CD4-positive, CD25-positive, alpha-beta regulatory T cell (primary cell): ENCODE results near the gene CDC40. TPM values are rescaled to one million over a fixed set of nuclear protein-coding genes. Genes with fewer than 3 reads are reported as not detected.

Experiments
- ATAC-seq, 2 donors: fragments of 150-1000 bp; cut with Tn5 transposase; one replicate each; pipeline ENCODE4 v1.10.0; 2021; ENCODE audit warnings: low read depth in 2 of 2, moderate number of reproducible peaks in 2 of 2, moderate library complexity in 1 of 2
- DNase-seq, 3 donors: peaks; one replicate each; pipeline versions ENCODE4 v3.0.0 to v3.0.0-alpha.2; 2012 to 2022; ENCODE audit warnings: mixed read lengths in 1 of 3
- H3K27ac ChIP-seq: one replicate; pipeline ENCODE4 v1.7.0; 2013; ENCODE audit warnings: mild to moderate bottlenecking, low read length; ENCODE audit not compliant: insufficient read depth, poor library complexity, severe bottlenecking
- H3K27me3 ChIP-seq: one replicate; pipeline ENCODE4 v1.7.0; 2013; ENCODE audit warnings: low read length; ENCODE audit not compliant: control insufficient read depth, insufficient read depth
- H3K36me3 ChIP-seq: one replicate; pipeline ENCODE4 v1.7.0; 2013; ENCODE audit warnings: mild to moderate bottlenecking, low read length, moderate library complexity; ENCODE audit not compliant: control insufficient read depth, insufficient read depth
- H3K4me1 ChIP-seq: 2 replicates; pipeline ENCODE4 v1.7.0; 2013; ENCODE audit warnings: mild to moderate bottlenecking, low read length; ENCODE audit not compliant: insufficient read depth, control insufficient read depth, poor library complexity, severe bottlenecking
- H3K4me3 ChIP-seq: one replicate; pipeline ENCODE4 v1.7.0; 2013; ENCODE audit warnings: low read depth, mild to moderate bottlenecking, low read length, moderate library complexity
- H3K9me3 ChIP-seq, 2 experiments: 1 replicate in 1 of 2; 2 replicates in 1 of 2; pipeline ENCODE4 v1.7.0; 2013; ENCODE audit warnings: low read length in 2 of 2, mild to moderate bottlenecking in 1 of 2, moderate library complexity in 1 of 2; ENCODE audit not compliant: control insufficient read depth in 2 of 2
- H3K27ac Mint-ChIP-seq, 3 donors: one replicate each; pipeline ENCODE4 v1.8.0; 2020 to 2022; ENCODE audit warnings: mild to moderate bottlenecking in 3 of 3, mixed read lengths in 3 of 3, moderate library complexity in 2 of 3
- H3K27me3 Mint-ChIP-seq: one replicate; pipeline ENCODE4 v1.8.0; 2022; ENCODE audit warnings: mild to moderate bottlenecking, mixed read lengths
- H3K36me3 Mint-ChIP-seq: one replicate; pipeline ENCODE4 v1.8.0; 2020; ENCODE audit warnings: mixed read lengths
- H3K4me1 Mint-ChIP-seq, 4 donors: one replicate each; pipeline ENCODE4 v1.8.0; 2020 to 2022; ENCODE audit warnings: mixed read lengths in 4 of 4, mild to moderate bottlenecking in 1 of 4
- H3K4me3 Mint-ChIP-seq, 4 donors: one replicate each; pipeline ENCODE4 v1.8.0; 2020 to 2022; ENCODE audit warnings: mild to moderate bottlenecking in 4 of 4, mixed read lengths in 4 of 4, moderate library complexity in 3 of 4
- H3K9me3 Mint-ChIP-seq, 7 donors: one replicate each; pipeline ENCODE4 v1.8.0; 2020 to 2022; ENCODE audit warnings: mixed read lengths in 7 of 7, mild to moderate bottlenecking in 3 of 7, moderate library complexity in 2 of 7
- polyA plus RNA-seq, 4 donors: library from polyadenylated mRNA; unstranded; fragments of 300-500 nt; fragmentation: Illumina TruSeq; gene quantifications; one replicate each; pipeline ENCODE4 v1.2.3, GENCODE V29; 2021
- total RNA-seq: library from RNA; stranded (reverse); gene quantifications from one replicate; pipeline ENCODE4 v1.2.3, GENCODE V29; 2022

CDC40 gene
- total and polyA plus RNA-seq, 5 donors from 2014 or later, result 21.9 to 34.5 (median 25.5) TPM

- no peak for ATAC-seq
- no peaks in the 10 kb centered on the region for H3K27me3 ChIP-seq
- peaks cover 24 to 38% (median 27%) of the 10 kb centered on the region in 4 donors for H3K4me1 Mint-ChIP-seq
- no peak overlapping the region for H3K4me3 Mint-ChIP-seq
- peaks cover 4% of the 10 kb centered on the region for H3K36me3 Mint-ChIP-seq
- no peak for DNase-seq
- H3K4me1 ChIP-seq, result peaks cover 24% of the 10 kb centered on the region
- H3K9me3 Mint-ChIP-seq, result no peaks in the 10 kb centered on the region
- H3K36me3 ChIP-seq, result peaks cover 7% of the 10 kb centered on the region
- H3K27me3 Mint-ChIP-seq, result no peaks in the 10 kb centered on the region
- H3K9me3 ChIP-seq, result no peaks in the 10 kb centered on the region
- H3K4me3 ChIP-seq, result no peak overlapping the region
- H3K27ac ChIP-seq, result no peak overlapping the region
- no peak overlapping the region for H3K27ac Mint-ChIP-seq
These were observed 8.6 kb downstream of the CDC40 start for GRCh38 chr6:110188791-110189190.

- ATAC-seq, result no peak
- Histone ChIP-seq H3K4me1 (peaks cover 14% of the 10 kb centered on the region), H3K9me3 (no peaks in the 10 kb centered on the region), H3K4me3 (no peak overlapping the region), H3K27me3 (no peaks in the 10 kb centered on the region), H3K36me3 (peaks cover 16% of the 10 kb centered on the region), H3K27ac (no peak overlapping the region)
- H3K27me3 Mint-ChIP-seq, result no peaks in the 10 kb centered on the region
- no peak overlapping the region for H3K4me3 Mint-ChIP-seq
- peaks cover 10% of the 10 kb centered on the region for H3K36me3 Mint-ChIP-seq
- H3K4me1 Mint-ChIP-seq, result peaks cover 24 to 39% (median 33%) of the 10 kb centered on the region in 4 donors
- no peak overlapping the region for H3K27ac Mint-ChIP-seq
- no peaks in the 10 kb centered on the region for H3K9me3 Mint-ChIP-seq
- DNase-seq, result no peak
These were observed 10.5 kb downstream of the CDC40 start for GRCh38 chr6:110190726-110191125.

GRCh38 chr6:110191477-110191876 is 11.2 kb downstream of the CDC40 start:
- H3K27ac Mint-ChIP-seq, result no peak overlapping the region
- no peak overlapping the region for H3K27ac ChIP-seq
- no peaks in the 10 kb centered on the region for H3K9me3 Mint-ChIP-seq
- peaks cover 16% of the 10 kb centered on the region for H3K36me3 ChIP-seq
- no peak overlapping the region for H3K4me3 ChIP-seq
- H3K27me3 ChIP-seq, result no peaks in the 10 kb centered on the region
- H3K27me3 Mint-ChIP-seq, result no peaks in the 10 kb centered on the region
- H3K4me1 Mint-ChIP-seq, result peaks cover 19 to 36% (median 31%) of the 10 kb centered on the region in 4 donors
- DNase-seq (no peak), ATAC-seq (no peak)
- H3K4me1 ChIP-seq, result peaks cover 8% of the 10 kb centered on the region
- no peaks in the 10 kb centered on the region for H3K9me3 ChIP-seq
- peaks cover 10% of the 10 kb centered on the region for H3K36me3 Mint-ChIP-seq
- no peak overlapping the region for H3K4me3 Mint-ChIP-seq

GRCh38 chr6:110195639-110196038 is 15.4 kb downstream of the CDC40 start:
- Histone ChIP-seq H3K27ac (no peak overlapping the region), H3K4me1 (peaks cover 6% of the 10 kb centered on the region), H3K27me3 (no peaks in the 10 kb centered on the region), H3K36me3 (peaks cover 16% of the 10 kb centered on the region), H3K9me3 (no peaks in the 10 kb centered on the region), H3K4me3 (peak overlapping the region; percentile 28)
- DNase-seq (no peak), ATAC-seq (no peak)
- Mint-ChIP-seq H3K4me3 (no peak overlapping the region), H3K27me3 (no peaks in the 10 kb centered on the region), H3K27ac (no peak overlapping the region), H3K4me1 (peaks cover 19 to 43% (median 32%) of the 10 kb centered on the region in 4 donors), H3K36me3 (peaks cover 17% of the 10 kb centered on the region), H3K9me3 (no peaks in the 10 kb centered on the region)

GRCh38 chr6:110196874-110197273 is 16.6 kb downstream of the CDC40 start:
- Histone ChIP-seq H3K27me3 (no peaks in the 10 kb centered on the region), H3K4me1 (peaks cover 7% of the 10 kb centered on the region), H3K4me3 (no peak overlapping the region), H3K27ac (no peak overlapping the region), H3K9me3 (no peaks in the 10 kb centered on the region), H3K36me3 (peaks cover 20% of the 10 kb centered on the region)
- Mint-ChIP-seq H3K36me3 (peaks cover 17% of the 10 kb centered on the region), H3K27ac (no peak overlapping the region), H3K4me3 (no peak overlapping the region), H3K9me3 (no peaks in the 10 kb centered on the region), H3K27me3 (no peaks in the 10 kb centered on the region), H3K4me1 (peaks cover 24 to 50% (median 36%) of the 10 kb centered on the region in 4 donors)
- ATAC-seq (no peak), DNase-seq (no peak)

GRCh38 chr6:110198561-110198960 is 18.3 kb downstream of the CDC40 start:
- no peak for DNase-seq
- Histone ChIP-seq H3K27me3 (no peaks in the 10 kb centered on the region), H3K4me3 (no peak overlapping the region), H3K4me1 (peaks cover 7% of the 10 kb centered on the region), H3K9me3 (no peaks in the 10 kb centered on the region), H3K36me3 (peaks cover 19% of the 10 kb centered on the region), H3K27ac (no peak overlapping the region)
- H3K4me3 Mint-ChIP-seq, result no peak overlapping the region
- H3K9me3 Mint-ChIP-seq, result no peaks in the 10 kb centered on the region
- no peak for ATAC-seq
- no peaks in the 10 kb centered on the region for H3K27me3 Mint-ChIP-seq
- peak overlapping the region in 1 of 3 donors; percentile 14 for H3K27ac Mint-ChIP-seq
- peaks cover 17% of the 10 kb centered on the region for H3K36me3 Mint-ChIP-seq
- H3K4me1 Mint-ChIP-seq, result peaks cover 32 to 54% (median 45%) of the 10 kb centered on the region in 4 donors

GRCh38 chr6:110201151-110201884 is 21.1 kb downstream of the CDC40 start:
- Histone ChIP-seq H3K4me3 (no peak overlapping the region), H3K4me1 (peaks cover 7% of the 10 kb centered on the region), H3K36me3 (peaks cover 8% of the 10 kb centered on the region), H3K9me3 (no peaks in the 10 kb centered on the region), H3K27ac (no peak overlapping the region), H3K27me3 (no peaks in the 10 kb centered on the region)
- Mint-ChIP-seq H3K36me3 (peaks cover 11% of the 10 kb centered on the region), H3K27me3 (no peaks in the 10 kb centered on the region), H3K9me3 (no peaks in the 10 kb centered on the region), H3K27ac (no peak overlapping the region), H3K4me1 (peaks cover 32 to 47% (median 38%) of the 10 kb centered on the region in 4 donors), H3K4me3 (peak overlapping the region in 1 of 4 donors; percentile 75)
- ATAC-seq (no peak), DNase-seq (no peak)

GRCh38 chr6:110207652-110208051 is 27.4 kb downstream of the CDC40 start:
- Mint-ChIP-seq H3K9me3 (no peaks in the 10 kb centered on the region), H3K36me3 (peaks cover 29% of the 10 kb centered on the region), H3K4me1 (peaks cover 6 to 11% (median 10%) of the 10 kb centered on the region in 4 donors), H3K4me3 (no peak overlapping the region), H3K27ac (no peak overlapping the region), H3K27me3 (no peaks in the 10 kb centered on the region)
- no peaks in the 10 kb centered on the region for H3K27me3 ChIP-seq
- no peak overlapping the region for H3K4me3 ChIP-seq
- no peak for ATAC-seq
- peaks cover 49% of the 10 kb centered on the region for H3K36me3 ChIP-seq
- DNase-seq, result no peak
- H3K27ac ChIP-seq, result no peak overlapping the region
- H3K9me3 ChIP-seq, result no peaks in the 10 kb centered on the region
- no peaks in the 10 kb centered on the region for H3K4me1 ChIP-seq
